Aortic smooth muscle cell (primary cell): ENCODE results near the gene TMSB4Y. TPM values are rescaled to one million over a fixed set of nuclear protein-coding genes. Genes with fewer than 3 reads are reported as not detected.

Experiments used
- total RNA-seq: library from RNA; depleted of rRNA; stranded (reverse); fragments of >200 nt; gene quantifications from 2 replicates; pipeline ENCODE4 v1.2.3, GENCODE V29; 2014

TMSB4Y gene
- total RNA-seq = 1.1 and 1.2 TPM in 2 replicates

GRCh38 chrY:13703568-13703968 is at the start of gene TMSB4Y:
TSS of gene TMSB4Y (plus strand) at chrY:13703899.

Other genes with a start within 250 kb of the TMSB4Y start
- gene UTY, start 223.9 kb upstream of the TMSB4Y start, total RNA-seq = 21.9 and 23.6 TPM in 2 replicates